NK-92 (cell line): ENCODE data around the gene B4GALT2.

Experiments
- DNase-seq: peaks from one replicate; lab custom pipeline; 2025; ENCODE audit not compliant: unreplicated experiment; lab: John Stamatoyannopoulos, UW

Gene B4GALT2

GRCh38 chr1:43978551-43979260 lies at the start of gene B4GALT2:
Gene B4GALT2, plus strand, starts transcription at chr1:43979210. Its CDS starts 1,951 bp downstream, at chr1:43981161.
- DNase-seq: no peak

DNA sequence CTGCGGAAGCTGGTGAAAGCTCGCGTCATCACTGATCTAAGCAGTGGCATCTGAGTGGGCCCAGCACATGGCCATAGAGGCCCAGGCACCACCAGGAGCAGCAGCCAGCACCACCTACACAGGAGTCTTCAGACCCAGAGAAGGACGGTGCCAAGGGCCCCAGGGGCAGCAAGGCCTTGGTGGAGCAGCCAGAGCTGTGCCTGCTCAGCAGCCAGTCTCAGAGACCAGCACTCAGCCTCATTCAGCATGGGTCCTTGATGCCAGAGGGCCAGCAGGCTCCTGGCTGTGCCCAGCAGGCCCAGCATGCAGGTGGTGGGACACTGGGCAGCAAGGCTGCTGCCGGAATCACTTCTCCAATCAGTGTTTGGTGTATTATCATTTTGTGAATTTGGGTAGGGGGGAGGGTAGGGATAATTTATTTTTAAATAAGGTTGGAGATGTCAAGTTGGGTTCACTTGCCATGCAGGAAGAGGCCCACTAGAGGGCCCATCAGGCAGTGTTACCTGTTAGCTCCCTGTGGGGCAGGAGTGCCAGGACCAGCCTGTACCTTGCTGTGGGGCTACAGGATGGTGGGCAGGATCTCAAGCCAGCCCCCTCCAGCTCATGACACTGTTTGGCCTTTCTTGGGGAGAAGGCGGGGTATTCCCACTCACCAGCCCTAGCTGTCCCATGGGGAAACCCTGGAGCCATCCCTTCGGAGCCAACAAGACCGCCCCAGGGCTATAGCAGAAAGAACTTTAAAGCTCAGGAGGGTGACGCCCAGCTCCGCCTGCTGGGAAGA lies 48.7 kb upstream of the B4GALT2 start:
- no peak for DNase-seq

- DNase-seq: no peak
Measured at GRCh38 chr1:43930949-43931275, 48.1 kb upstream of the B4GALT2 start.

DNA sequence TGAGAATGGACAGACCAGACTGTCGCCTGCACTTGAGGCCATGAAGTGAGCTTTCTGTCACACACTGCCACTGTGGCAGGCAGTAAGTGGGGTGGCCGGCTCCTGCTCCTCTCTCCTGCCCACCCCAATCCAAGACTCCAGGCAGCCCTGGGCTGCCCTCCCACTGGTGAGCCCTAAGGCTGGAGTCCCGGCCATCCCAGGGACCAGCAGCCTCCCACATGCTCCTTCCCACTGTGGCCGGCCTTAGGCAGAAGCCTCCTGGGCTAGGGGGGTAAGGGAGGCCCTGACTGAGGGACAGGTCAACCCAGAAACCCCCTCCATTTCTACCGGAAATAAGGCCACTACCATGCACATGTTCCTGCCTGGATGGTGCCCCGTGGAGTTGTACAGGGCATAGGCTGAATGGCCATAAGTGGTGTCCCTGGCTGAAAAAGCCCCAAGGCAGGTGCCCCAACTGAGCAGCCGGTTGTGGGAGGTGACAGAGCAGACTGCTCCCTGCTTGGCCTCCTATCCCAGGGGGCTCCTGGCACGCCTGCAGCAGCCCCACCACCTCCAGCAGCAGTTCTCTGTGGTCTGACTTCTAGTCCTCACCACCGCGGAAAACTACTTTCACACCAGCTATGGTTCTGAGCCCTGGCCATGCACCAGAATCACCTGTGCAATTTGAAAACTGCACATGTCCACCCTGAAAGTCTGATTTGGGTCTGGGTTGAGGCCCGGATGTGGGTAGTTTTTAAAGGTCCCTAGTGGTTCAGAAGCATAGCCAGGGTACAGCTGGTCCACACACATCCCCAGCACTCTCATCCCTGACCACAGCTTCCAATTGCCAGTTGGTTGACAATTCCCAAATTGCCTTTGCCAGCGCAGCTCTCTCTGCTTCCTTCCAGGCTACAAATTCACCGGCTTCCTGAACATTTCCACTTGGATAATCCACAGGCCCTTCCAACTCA lies 47.0 kb upstream of the B4GALT2 start:
- DNase-seq: no peak

DNA sequence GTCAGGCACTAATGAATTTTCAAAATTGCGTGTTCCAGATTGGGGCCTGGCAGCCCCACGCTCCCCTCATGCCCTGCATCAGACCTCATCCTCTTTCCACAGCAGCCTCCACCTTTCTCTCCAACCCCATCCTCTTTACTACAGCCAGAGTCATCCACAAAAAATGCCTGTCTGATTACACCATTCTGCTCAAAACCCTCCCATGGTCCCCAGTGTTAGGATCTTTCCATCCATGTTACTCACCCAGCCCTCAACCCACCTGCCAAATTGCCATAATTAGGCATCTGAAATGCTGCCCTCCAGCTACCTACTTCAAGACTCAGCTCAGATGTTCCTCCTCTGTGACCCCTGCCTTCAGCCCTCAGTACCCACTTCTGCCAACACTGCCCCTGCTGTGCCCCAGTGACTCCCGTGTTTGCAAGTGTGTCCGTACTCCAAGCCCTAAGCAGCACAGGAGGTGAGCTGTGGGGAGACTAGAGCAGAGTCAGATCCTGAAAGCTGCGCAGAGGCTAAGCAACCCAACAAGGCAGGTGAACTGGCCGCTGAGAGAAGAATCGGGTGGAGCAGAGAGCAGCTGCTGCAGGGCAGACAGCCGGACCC lies 46.1 kb upstream of the B4GALT2 start:
- no peak for DNase-seq

- DNase-seq: no peak
Measured at GRCh38 chr1:43933386-43934100, 45.5 kb upstream of the B4GALT2 start, which contains the start of gene ARTN. Gene ARTN, plus strand, starts transcription at chr1:43933801. Its CDS starts 1,856 bp downstream, at chr1:43935657.

GRCh38 chr1:43934101-43934985 lies 44.7 kb upstream of the B4GALT2 start:
- no peak for DNase-seq

- no peak for DNase-seq
Measured at GRCh38 chr1:43934986-43935324, 44.1 kb upstream of the B4GALT2 start.

GRCh38 chr1:43935711-43936427 lies 43.1 kb upstream of the B4GALT2 start:
- DNase-seq: no peak

DNA sequence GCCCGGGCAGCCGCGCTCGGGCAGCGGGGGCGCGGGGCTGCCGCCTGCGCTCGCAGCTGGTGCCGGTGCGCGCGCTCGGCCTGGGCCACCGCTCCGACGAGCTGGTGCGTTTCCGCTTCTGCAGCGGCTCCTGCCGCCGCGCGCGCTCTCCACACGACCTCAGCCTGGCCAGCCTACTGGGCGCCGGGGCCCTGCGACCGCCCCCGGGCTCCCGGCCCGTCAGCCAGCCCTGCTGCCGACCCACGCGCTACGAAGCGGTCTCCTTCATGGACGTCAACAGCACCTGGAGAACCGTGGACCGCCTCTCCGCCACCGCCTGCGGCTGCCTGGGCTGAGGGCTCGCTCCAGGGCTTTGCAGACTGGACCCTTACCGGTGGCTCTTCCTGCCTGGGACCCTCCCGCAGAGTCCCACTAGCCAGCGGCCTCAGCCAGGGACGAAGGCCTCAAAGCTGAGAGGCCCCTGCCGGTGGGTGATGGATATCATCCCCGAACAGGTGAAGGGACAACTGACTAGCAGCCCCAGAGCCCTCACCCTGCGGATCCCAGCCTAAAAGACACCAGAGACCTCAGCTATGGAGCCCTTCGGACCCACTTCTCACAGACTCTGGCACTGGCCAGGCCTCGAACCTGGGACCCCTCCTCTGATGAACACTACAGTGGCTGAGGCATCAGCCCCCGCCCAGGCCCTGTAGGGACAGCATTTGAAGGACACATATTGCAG lies 42.4 kb upstream of the B4GALT2 start:
- no peak for DNase-seq

DNA sequence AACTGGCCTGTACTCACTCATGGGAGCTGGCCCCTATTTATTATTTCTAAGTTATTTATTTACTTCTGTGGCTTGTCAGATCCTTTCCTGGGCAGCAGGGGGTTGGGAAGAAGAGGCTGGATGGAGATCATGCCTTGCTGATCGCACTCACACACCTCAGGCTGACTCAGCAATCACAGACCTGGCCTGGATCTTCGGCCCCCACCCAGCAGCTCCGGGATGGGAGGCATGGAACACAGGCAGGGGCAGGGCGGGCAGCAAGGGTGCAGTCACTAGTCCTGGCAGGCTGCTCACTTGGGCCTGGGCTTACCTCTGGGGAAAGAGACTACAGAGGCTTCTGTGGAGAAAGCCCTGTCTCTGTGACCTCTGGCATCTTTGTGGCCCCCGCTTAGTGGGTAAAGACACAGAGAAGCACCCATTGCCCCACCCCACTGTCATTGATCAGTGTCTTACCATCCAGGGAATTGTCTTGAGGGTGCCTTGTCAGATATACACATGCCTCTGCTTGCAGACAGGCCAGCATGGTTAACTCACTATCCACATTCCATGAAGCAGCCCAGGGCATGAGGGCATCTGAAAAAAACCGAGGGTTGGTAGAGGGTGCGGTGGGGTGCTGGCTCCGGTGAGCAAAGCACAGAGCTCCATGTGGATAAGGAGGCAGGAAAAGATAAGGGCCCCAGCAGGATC lies 41.7 kb upstream of the B4GALT2 start:
- DNase-seq: no peak

DNA sequence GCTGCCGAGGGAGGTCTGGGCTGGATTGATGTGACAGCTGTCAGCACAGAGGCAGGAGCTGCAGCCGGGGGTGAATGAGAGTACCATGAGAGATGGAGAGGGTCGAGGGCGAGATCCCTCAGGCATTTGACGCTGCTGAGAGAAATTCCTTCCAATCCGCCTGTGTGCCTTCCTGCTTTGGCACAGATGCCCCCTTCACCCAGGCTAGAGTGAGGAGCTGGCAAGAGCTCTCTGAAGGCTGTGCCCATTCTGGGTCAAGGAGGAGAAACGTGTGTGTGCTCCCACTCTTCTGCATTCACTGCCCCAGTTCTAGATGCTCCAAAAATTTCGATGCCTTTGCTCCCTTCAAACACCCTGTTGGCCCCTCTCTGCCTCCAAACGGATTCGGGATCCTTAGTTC lies 40.6 kb upstream of the B4GALT2 start:
- DNase-seq: no peak

DNA sequence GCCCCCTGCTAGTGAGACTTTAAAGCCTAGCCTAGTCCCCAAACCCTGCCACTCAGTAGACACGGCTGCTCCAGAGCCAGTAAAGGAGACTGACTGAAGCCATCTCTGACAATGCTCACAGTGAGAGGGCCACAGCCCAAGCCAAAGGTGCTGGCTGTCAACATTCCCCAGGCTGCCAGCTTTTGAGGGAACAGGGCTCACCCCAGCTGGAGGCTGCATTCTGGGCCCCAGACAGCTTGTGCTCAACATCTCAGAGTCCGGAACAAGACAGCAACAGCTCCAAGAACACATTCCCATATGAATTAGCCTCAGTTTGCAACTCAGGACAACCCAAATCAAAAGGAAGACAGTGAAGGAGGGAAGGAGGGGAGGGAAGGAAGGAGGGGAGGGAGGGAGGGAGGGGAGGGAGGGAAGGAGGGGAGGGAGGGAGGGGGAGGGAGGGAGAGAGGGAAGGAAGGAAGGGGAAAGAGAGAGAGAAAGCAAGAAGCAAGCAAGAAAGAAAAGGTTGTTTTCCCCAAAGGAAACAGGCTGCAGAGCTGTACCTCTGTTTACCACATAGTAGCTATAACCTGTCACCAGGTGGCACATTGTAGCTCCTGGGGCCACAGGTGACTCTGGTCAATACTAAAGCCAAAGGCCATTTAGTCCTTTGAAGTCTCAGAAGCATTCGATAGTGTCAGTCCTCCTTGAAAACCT lies 40.0 kb upstream of the B4GALT2 start:
- DNase-seq: no peak

- DNase-seq: no peak
Measured at GRCh38 chr1:43942411-43942810, 36.6 kb upstream of the B4GALT2 start.

DNA sequence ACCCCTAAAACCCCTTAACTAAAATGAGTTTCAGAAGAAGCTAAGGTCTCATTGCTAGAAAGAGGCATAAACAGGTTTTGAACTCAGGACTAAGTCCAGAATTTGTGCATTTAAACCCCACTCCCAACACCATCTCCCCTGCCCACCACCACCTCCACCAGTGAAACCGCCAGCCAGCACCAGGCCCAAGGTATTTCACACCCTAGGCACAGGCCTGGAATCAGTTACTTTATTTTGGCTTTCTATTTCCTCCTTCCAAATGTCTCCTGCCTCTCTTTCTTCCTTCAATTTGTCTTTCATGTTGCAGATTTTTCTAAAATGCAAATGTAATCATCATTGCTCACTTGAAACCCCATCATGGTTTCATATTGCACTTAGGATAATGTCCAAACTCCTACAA lies 34.1 kb upstream of the B4GALT2 start:
- DNase-seq: no peak

- no peak for DNase-seq
Measured at GRCh38 chr1:43945674-43946235, 33.3 kb upstream of the B4GALT2 start.
